Measurements from ENCODE around the gene THRB.

- TF ChIP-seq CTCF (IDR thresholded peaks at IDR 0.05; ENCODE audit: low read length) (no peak), EZH2 (IDR thresholded peaks at IDR 0.05; ENCODE audit: borderline replicate concordance, low read length) (no peak)
These were observed 45.0 kb upstream of the THRB start for GRCh38 chr3:24539699-24540098.
